ENCODE results near the gene RNF182. TPM values are rescaled to one million over a fixed set of nuclear protein-coding genes. Genes with fewer than 3 reads are reported as not detected.

The RNF182 gene
- total RNA-seq, 2 experiments from 2014 or later = 0.11 to 0.20 TPM

DNA sequence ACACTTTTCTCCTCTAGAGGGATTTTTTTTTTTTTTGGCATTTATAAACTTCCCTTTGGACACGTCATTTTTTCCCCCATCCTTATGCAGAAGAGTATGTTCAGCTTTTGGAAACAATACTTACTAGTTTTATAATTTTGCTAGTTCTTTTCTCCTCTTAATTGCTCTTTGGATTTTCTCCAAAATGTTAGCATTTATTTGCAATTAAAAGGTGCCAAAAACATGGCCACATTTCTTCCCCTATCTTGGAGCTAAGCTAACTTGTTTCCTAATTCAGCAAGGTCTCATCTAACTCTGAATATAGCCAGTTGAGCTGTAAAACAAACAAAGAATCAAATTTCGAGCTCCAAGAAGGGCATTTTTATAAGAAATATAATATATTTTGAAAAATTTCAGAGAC is 39.2 kb upstream of the RNF182 start:
- intact Hi-C loops (cut with DNase I, micrococcal nuclease) = no loop called here
- Histone ChIP-seq H3K36me3 (ENCODE audit: insufficient read depth, low read length) (no peaks in the 10 kb centered on the region), H3K27me3 (ENCODE audit: control insufficient read depth in 1 of 2, insufficient read depth in 2 of 2, low read length in 2 of 2) (no peaks in the 10 kb centered on the region), H3K27ac (ENCODE audit: low read depth in 1 of 2, low read length in 2 of 2) (no peak overlapping the region), H3K9me3 (ENCODE audit: control insufficient read depth in 1 of 2, insufficient read depth in 1 of 2, low read length in 2 of 2) (no peaks in the 10 kb centered on the region), H3K4me3 (ENCODE audit: low read length) (no peak overlapping the region), H3K4me1 (ENCODE audit: insufficient read depth, low read length) (no peaks in the 10 kb centered on the region)
- no peaks in the 10 kb centered on the region for H3K9me3 Mint-ChIP-seq
- TF ChIP-seq, protein P1, sequence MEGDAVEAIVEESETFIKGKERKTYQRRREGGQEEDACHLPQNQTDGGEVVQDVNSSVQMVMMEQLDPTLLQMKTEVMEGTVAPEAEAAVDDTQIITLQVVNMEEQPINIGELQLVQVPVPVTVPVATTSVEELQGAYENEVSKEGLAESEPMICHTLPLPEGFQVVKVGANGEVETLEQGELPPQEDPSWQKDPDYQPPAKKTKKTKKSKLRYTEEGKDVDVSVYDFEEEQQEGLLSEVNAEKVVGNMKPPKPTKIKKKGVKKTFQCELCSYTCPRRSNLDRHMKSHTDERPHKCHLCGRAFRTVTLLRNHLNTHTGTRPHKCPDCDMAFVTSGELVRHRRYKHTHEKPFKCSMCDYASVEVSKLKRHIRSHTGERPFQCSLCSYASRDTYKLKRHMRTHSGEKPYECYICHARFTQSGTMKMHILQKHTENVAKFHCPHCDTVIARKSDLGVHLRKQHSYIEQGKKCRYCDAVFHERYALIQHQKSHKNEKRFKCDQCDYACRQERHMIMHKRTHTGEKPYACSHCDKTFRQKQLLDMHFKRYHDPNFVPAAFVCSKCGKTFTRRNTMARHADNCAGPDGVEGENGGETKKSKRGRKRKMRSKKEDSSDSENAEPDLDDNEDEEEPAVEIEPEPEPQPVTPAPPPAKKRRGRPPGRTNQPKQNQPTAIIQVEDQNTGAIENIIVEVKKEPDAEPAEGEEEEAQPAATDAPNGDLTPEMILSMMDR (IDR thresholded peaks at IDR 0.05) = no peak
- no peak overlapping the region for H3K27ac Mint-ChIP-seq
- DNase-seq (no peak), ATAC-seq (ENCODE audit: poor library complexity) (no peak)
- no peaks in the 10 kb centered on the region for H3K36me3 Mint-ChIP-seq (ENCODE audit: low read depth)
- CTCF ChIA-PET = interaction anchor here (0.8 kb wide), 1 partner anchor 25 kb away, joined by 3 read pairs; no protein-coding TSS in a partner anchor
- H3K4me1 Mint-ChIP-seq (ENCODE audit: low read depth) = no peaks in the 10 kb centered on the region
- no peaks in the 10 kb centered on the region for H3K27me3 Mint-ChIP-seq
- H3K4me3 Mint-ChIP-seq = no peak overlapping the region
- POLR2A ChIA-PET = no interaction called here

DNA sequence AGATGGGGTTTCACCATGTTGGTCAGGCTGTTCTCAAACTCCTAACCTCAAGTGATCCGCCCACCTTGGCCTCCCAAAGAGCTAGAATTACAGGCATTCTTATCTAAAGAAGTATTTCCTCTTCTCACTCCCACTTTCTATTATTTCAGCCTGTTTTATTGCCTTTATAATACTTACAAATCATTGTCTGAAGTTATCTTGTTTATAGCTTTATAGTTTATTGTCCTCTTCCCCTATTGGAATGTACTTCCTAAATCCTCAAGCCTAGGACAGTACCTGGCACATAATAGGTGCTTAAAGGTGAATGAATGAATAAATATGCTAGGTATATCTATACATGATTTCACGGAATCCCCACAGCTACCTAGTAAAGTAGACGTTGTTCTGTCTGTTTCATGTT is 37.8 kb upstream of the RNF182 start:
- H3K36me3 Mint-ChIP-seq (ENCODE audit: low read depth) = no peaks in the 10 kb centered on the region
- H3K27ac ChIP-seq (ENCODE audit: low read depth in 1 of 2, low read length in 2 of 2) = no peak overlapping the region
- ATAC-seq (ENCODE audit: poor library complexity) (no peak), DNase-seq (no peak)
- no peaks in the 10 kb centered on the region for H3K4me1 Mint-ChIP-seq (ENCODE audit: low read depth)
- no peaks in the 10 kb centered on the region for H3K9me3 ChIP-seq (ENCODE audit: control insufficient read depth in 1 of 2, insufficient read depth in 1 of 2, low read length in 2 of 2)
- H3K4me1 ChIP-seq (ENCODE audit: insufficient read depth, low read length) = no peaks in the 10 kb centered on the region
- H3K27me3 ChIP-seq (ENCODE audit: control insufficient read depth in 1 of 2, insufficient read depth in 2 of 2, low read length in 2 of 2) = no peaks in the 10 kb centered on the region
- no peak overlapping the region for H3K27ac Mint-ChIP-seq
- no peak overlapping the region for H3K4me3 Mint-ChIP-seq
- H3K4me3 ChIP-seq (ENCODE audit: low read length) = no peak overlapping the region
- intact Hi-C loops (cut with DNase I, micrococcal nuclease) = no loop called here
- TF ChIP-seq, protein P1 (IDR thresholded peaks at IDR 0.05) = no peak
- H3K9me3 Mint-ChIP-seq = no peaks in the 10 kb centered on the region
- CTCF ChIA-PET = no interaction called here
- H3K36me3 ChIP-seq (ENCODE audit: insufficient read depth, low read length) = no peaks in the 10 kb centered on the region
- H3K27me3 Mint-ChIP-seq = no peaks in the 10 kb centered on the region
- POLR2A ChIA-PET = no interaction called here

GRCh38 chr6:13892017-13892645 is 32.6 kb upstream of the RNF182 start:
- Mint-ChIP-seq H3K9me3 (no peaks in the 10 kb centered on the region), H3K36me3 (ENCODE audit: low read depth) (no peaks in the 10 kb centered on the region), H3K4me1 (ENCODE audit: low read depth) (no peaks in the 10 kb centered on the region), H3K27me3 (peaks cover 3% of the 10 kb centered on the region), H3K4me3 (no peak overlapping the region), H3K27ac (no peak overlapping the region)
- POLR2A ChIA-PET = no interaction called here
- Histone ChIP-seq H3K27ac (ENCODE audit: low read depth in 1 of 2, low read length in 2 of 2) (no peak overlapping the region), H3K4me3 (ENCODE audit: low read length) (no peak overlapping the region), H3K9me3 (ENCODE audit: control insufficient read depth in 1 of 2, insufficient read depth in 1 of 2, low read length in 2 of 2) (no peaks in the 10 kb centered on the region), H3K27me3 (ENCODE audit: control insufficient read depth in 1 of 2, insufficient read depth in 2 of 2, low read length in 2 of 2) (peaks cover 0 to 4% of the 10 kb centered on the region in 2 experiments), H3K36me3 (ENCODE audit: insufficient read depth, low read length) (no peaks in the 10 kb centered on the region), H3K4me1 (ENCODE audit: insufficient read depth, low read length) (no peaks in the 10 kb centered on the region)
- TF ChIP-seq, protein P1 (IDR thresholded peaks at IDR 0.05) = no peak
- no peak for DNase-seq
- intact Hi-C loops (cut with DNase I, micrococcal nuclease) = no loop called here
- no peak for ATAC-seq (ENCODE audit: poor library complexity)
- CTCF ChIA-PET = no interaction called here

All from CD4-positive, alpha-beta T cell (primary cell).